EH (cell line): ENCODE data around the gene ZNF470.

Experiments used
- DNase-seq: peaks from one replicate; pipeline ENCODE4 v3.0.0-alpha.2; 2015; ENCODE audit warnings: low read depth

The ZNF470 gene

DNA sequence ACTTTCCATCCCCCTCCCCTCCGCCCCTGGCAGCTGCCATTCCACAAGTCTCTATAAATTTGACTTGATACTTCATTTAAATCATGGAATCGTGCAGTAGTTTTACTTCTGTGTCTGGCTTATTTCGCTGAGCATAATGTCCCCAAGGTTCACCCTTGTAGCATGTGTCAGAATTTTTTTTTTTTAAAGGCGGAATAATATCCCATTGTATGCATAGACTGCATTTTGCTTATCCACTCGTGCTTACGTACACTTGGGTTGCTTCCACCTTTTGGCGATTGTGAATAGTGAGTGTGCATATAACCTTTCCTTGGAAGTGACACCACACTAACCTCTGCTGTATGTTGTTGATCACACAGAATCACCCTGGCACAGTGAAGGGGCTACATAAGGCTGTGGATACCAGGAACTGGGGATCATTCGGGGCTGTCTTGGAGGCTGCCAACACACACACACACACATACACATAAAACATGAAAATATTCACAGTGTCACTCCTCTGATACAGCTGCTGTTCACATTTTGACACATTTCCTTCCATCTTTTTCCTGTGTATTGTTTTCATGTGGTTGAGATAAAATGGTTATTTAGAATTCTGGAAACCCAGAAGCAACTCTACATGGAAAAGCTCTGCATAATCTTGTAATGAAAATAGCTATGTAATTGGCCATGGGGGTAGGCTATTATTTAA lies 41.2 kb downstream of the ZNF470 start:
- DNase-seq, result no peak

DNA sequence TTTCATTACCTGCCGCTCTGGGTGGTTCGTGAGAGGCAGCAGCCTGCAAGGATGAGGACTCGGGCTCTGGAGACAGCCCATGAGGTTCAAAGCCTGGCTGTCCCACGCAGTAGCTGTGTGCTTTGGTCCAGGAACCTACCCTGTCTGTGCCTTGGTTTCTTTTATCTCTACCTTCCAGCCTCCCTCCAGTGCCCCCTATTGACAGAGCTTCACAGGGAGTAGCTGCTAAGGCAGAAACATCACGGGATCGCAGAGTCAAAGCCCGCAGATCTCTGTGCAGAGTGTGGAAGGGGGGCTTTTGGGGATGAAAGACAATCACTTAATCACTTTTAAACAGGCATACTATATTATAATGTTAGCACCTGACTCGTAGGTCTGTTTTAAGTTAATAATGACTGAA lies 44.0 kb downstream of the ZNF470 start:
- no peak for DNase-seq

DNA sequence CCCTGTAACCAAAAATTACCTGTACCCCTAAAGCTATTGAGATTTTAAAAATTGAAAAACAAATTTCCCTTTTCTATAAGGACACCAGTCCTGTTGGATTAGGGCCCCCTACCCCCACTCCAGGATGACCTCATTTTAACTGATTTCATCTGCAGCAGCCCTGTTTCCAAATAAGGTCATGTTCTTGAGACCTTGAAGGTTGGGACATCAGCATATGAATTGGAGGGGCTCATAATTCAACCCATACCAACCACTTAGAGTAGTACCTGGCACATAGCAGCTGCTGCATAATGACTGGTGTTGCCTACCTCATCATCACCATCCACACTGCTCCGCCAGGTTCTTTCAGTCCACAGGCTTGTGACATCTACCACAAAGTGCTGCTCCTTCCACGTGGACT lies 45.5 kb downstream of the ZNF470 start:
- no peak for DNase-seq

DNA sequence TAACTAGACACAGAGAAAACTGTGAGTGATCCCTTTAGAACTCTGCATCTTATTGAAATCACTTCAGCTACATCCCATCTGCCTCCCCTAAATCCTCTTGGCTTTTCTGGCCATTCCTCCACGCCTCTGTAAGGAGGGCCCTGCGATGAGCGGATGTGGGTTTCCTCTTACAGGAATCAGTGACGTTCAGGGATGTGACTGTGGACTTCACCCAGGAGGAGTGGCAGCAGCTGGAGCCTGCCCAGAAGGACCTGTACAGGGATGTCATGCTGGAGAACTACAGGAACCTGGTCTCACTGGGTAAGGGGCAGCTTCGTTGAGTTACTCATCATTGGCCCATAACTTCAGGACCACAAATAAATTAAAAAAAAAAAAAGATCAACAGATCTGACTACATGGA lies 46.4 kb downstream of the ZNF470 start:
- DNase-seq, result no peak

DNA sequence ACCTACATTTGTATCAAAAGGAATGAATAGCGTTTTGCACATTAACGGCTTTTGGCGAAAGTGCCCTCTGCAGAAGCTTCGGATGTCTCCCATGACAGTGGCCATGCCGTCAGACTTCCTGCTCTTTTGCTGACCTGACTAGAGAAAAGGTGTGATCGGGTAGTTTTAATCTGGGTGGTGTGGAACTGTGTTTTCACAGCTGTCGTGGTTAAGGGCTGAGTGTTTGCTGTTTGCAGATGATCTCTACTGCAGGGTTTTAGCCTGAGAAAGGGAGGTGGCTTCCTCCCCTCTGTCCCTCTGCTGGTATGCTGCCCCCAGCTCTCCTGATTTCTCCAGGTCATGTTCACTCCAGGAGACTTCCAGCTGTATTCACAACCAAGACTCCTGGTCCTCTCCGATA lies 50.3 kb downstream of the ZNF470 start:
- no peak for DNase-seq

DNA sequence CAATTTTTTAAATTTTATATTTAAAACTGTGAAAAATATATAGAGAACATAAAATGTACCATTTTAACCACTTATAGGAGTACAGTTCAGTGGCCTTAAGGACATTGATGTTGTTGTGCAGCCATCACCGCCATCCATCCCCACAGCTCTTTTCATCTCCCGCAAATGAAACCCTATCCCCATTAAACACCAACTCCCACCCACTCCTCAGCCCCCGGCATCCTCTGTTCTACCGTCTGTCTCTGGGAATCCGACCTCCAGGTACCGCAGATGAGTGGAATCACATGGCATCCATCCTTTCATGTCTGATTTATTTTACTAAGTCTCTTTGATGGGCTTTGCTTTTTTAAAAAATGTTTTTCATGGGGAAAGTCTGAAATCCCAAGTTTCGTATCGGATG lies 51.9 kb downstream of the ZNF470 start:
- no peak for DNase-seq

DNA sequence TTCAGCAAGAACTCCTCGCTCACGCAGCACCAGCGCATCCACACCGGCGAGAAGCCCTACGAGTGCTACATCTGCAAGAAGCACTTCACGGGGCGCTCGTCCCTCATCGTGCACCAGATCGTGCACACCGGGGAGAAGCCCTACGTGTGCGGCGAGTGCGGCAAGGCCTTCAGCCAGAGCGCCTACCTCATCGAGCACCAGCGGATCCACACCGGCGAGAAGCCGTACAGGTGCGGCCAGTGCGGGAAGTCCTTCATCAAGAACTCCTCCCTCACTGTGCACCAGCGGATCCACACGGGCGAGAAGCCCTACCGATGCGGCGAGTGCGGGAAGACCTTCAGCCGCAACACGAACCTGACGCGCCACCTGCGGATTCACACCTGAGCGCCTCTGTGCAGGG lies 55.1 kb downstream of the ZNF470 start:
- DNase-seq, result no peak

DNA sequence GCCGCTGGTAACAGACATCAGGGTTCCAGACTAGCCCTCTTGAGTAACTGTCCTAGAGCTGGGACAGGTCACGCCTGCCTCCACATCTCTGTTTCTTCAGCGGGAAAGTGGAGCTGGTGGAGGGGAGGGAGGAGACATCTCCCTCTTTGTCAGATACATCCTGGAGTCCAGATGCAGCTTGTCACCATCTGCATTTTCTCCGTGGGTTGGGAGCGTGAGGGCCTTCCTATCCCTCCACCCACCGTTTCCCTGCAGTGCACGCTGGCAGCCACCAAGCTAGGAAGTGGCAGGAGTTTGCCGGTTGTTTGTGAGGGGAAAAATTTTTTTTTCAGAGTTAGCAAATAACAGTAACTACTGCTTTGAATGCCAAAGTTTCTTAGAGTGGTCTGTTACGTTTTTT lies 55.7 kb downstream of the ZNF470 start:
- no peak for DNase-seq

DNA sequence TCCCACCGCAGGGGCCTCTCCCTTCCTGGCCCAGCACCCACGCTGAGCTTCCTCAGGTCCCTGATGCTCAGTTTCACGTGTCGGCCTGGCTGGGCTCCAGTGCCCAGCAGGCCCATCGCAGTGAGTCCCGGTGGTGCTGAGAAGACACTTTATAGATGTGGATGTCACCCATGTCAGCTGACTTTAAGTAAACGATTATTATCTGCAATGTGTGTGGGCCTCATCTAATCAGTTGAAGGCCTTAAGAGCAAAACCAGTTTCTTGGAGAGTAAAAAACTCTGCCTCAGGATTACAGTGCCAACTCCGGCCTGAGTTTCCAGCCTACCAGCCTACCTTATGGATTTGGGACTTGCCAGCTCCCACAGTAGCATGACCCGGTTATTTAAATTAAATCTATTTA lies 58.4 kb downstream of the ZNF470 start:
- no peak for DNase-seq

DNA sequence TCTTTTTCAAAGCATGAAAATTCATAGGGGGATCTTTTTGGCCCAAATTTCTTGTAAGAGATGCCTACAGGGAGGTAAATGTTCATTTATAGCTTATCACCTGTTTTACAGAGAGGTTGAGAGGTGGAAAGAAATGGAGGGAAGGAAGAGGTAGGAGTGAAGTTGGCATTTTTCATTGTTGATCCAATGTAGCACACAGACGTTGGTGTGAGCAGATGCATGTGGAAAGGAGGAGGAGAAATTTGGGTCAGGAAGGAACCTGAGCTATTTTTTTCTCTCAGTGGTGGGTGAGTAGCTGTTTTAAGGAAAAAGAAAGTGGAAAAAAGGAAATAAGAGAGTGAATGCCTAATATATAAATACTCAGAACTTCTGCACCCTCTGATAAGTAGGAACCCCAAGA lies 65.8 kb downstream of the ZNF470 start:
- no peak for DNase-seq

DNA sequence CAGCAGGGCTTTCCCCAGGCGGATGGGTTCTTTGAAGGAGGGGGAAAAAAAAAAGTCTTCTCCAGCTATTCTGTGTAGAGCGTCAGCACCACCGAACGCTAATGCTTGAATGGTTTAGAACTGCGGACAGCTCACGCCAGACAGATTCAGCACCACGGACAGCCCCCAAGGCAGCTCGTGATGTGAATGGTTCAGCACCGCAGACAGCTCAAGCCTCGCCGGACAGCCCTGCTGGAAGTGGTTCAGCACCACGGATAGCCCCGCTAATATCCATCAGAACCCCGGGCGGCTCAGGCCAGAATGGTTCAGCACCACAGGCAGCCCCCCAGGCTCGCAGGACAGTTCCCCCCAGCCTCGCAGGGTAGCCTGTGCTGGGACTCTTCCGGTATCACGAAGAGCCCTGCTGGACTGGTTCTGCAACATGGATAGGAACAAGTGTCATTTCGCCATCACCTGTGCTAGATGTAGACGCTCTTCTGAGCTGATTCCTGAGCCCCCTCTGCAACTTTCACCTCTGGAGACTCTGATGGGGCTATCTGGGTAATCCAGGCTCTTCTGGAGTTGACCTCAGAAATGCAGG lies 70.8 kb downstream of the ZNF470 start:
- DNase-seq, result peak; percentile 65
